Loucy (cell line): ENCODE results near the gene SLC11A1.

Experiments used
- H2AFZ ChIP-seq: fragments of 200-600 bp; sonication (generic); 2 replicates; pipeline ENCODE4 v1.6.0; 2016; ENCODE audit warnings: antibody characterized with exemption, mild to moderate bottlenecking, low read length, moderate library complexity
- H3F3A ChIP-seq: fragments of 200-600 bp; 2 replicates; pipeline ENCODE4 v1.6.0; 2016; ENCODE audit warnings: antibody characterized with exemption, low read depth, mild to moderate bottlenecking
- H3K27me3 ChIP-seq: fragments of 200-600 bp; sonication (generic); 2 replicates; pipeline ENCODE4 v1.6.1; 2014; ENCODE audit warnings: low read length, mild to moderate bottlenecking; ENCODE audit not compliant: insufficient read depth, poor library complexity, severe bottlenecking
- H3K36me3 ChIP-seq: fragments of 200-600 bp; sonication (generic); 2 replicates; pipeline ENCODE4 v1.6.1; 2016; ENCODE audit warnings: low read length; ENCODE audit not compliant: insufficient read depth
- H3K4me1 ChIP-seq: fragments of 200-600 bp; sonication (generic); 2 replicates; pipeline ENCODE4 v1.5.1; 2014; ENCODE audit warnings: low read length, mild to moderate bottlenecking; ENCODE audit not compliant: insufficient read depth, poor library complexity, severe bottlenecking
- H3K4me2 ChIP-seq: fragments of 200-600 bp; sonication (generic); 2 replicates; pipeline ENCODE4 v1.6.0; 2014; ENCODE audit warnings: antibody characterized with exemption, low read length, low read depth, mild to moderate bottlenecking; ENCODE audit not compliant: poor library complexity, severe bottlenecking
- H3K4me3 ChIP-seq: fragments of 200-600 bp; sonication (generic); 2 replicates; pipeline ENCODE4 v1.5.1; 2014; ENCODE audit warnings: low read length, mild to moderate bottlenecking, mixed read lengths; ENCODE audit not compliant: poor library complexity, severe bottlenecking
- H3K79me2 ChIP-seq: fragments of 200-600 bp; sonication (generic); 2 replicates; pipeline ENCODE4 v1.6.1; 2014; ENCODE audit warnings: low read length; ENCODE audit not compliant: insufficient read depth
- H3K9ac ChIP-seq: fragments of 200-600 bp; sonication (generic); 2 replicates; pipeline ENCODE4 v1.6.0; 2014; ENCODE audit warnings: mild to moderate bottlenecking, low read depth, low read length, moderate library complexity; ENCODE audit not compliant: poor library complexity, severe bottlenecking
- H3K9me2 ChIP-seq: fragments of 200-600 bp; sonication (generic); replicated peaks from 2 replicates; pipeline ENCODE4 v1.6.1; 2016; ENCODE audit warnings: low read depth, low read length, mixed read lengths
- H3K9me3 ChIP-seq: fragments of 200-600 bp; sonication (generic); 2 replicates; pipeline ENCODE4 v1.6.1; 2014; ENCODE audit warnings: mild to moderate bottlenecking, antibody characterized with exemption, low read length, low read depth; ENCODE audit not compliant: insufficient read depth
- H4K20me1 ChIP-seq: fragments of 200-600 bp; sonication (generic); 2 replicates; pipeline ENCODE4 v1.6.0; 2014; ENCODE audit warnings: antibody characterized with exemption, low read length, mild to moderate bottlenecking; ENCODE audit not compliant: insufficient read depth, poor library complexity, severe bottlenecking
- CTCF ChIP-seq: fragments of 200-600 bp; sonication (generic); conservative IDR thresholded peaks from 2 replicates; pipeline ENCODE4 v1.5.1; 2014; ENCODE audit warnings: mild to moderate bottlenecking, antibody characterized with exemption, low read length
- EZH2phosphoT487 ChIP-seq: fragments of 200-600 bp; IDR thresholded peaks from 2 replicates; pipeline ENCODE4 v1.6.1; 2018; ENCODE audit warnings: antibody characterized with exemption, mild to moderate bottlenecking, moderate library complexity, borderline replicate concordance

Gene SLC11A1

GRCh38 chr2:218431878-218432277 is 49.8 kb downstream of the SLC11A1 start:
- Histone ChIP-seq H3K4me3 (no peak overlapping the region), H3K27me3 (no peaks in the 10 kb centered on the region), H3K9me3 (no peaks in the 10 kb centered on the region), H3F3A (no peaks in the 10 kb centered on the region), H3K9ac (no peak overlapping the region), H3K79me2 (no peaks in the 10 kb centered on the region), H4K20me1 (no peaks in the 10 kb centered on the region), H3K4me1 (peaks cover 3% of the 10 kb centered on the region), H2AFZ (no peak overlapping the region), H3K36me3 (no peaks in the 10 kb centered on the region), H3K4me2 (no peak overlapping the region), H3K9me2 (no peaks in the 10 kb centered on the region)
- TF ChIP-seq EZH2phosphoT487 (no peak), CTCF (no peak)

- no peaks in the 10 kb centered on the region for H3K36me3 ChIP-seq
- no peaks in the 10 kb centered on the region for H4K20me1 ChIP-seq
- H2AFZ ChIP-seq: no peak overlapping the region
- H3K9me2 ChIP-seq: no peaks in the 10 kb centered on the region
- H3K4me2 ChIP-seq: no peak overlapping the region
- no peaks in the 10 kb centered on the region for H3K9me3 ChIP-seq
- H3K27me3 ChIP-seq: no peaks in the 10 kb centered on the region
- H3K9ac ChIP-seq: no peak overlapping the region
- no peaks in the 10 kb centered on the region for H3F3A ChIP-seq
- TF ChIP-seq CTCF (no peak), EZH2phosphoT487 (no peak)
- H3K4me3 ChIP-seq: no peak overlapping the region
- no peaks in the 10 kb centered on the region for H3K79me2 ChIP-seq
- H3K4me1 ChIP-seq: peaks cover 3% of the 10 kb centered on the region
Measured at GRCh38 chr2:218432676-218433365, 50.7 kb downstream of the SLC11A1 start.

- Histone ChIP-seq H3K9me3 (no peaks in the 10 kb centered on the region), H3K4me3 (no peak overlapping the region), H4K20me1 (no peaks in the 10 kb centered on the region), H3K4me2 (no peak overlapping the region), H3K9me2 (no peaks in the 10 kb centered on the region), H3K9ac (no peak overlapping the region), H3F3A (no peaks in the 10 kb centered on the region), H2AFZ (no peak overlapping the region), H3K27me3 (no peaks in the 10 kb centered on the region), H3K4me1 (peaks cover 3% of the 10 kb centered on the region), H3K79me2 (no peaks in the 10 kb centered on the region), H3K36me3 (no peaks in the 10 kb centered on the region)
- TF ChIP-seq CTCF (no peak), EZH2phosphoT487 (no peak)
Measured at GRCh38 chr2:218434456-218434855, 52.4 kb downstream of the SLC11A1 start.
